ENCODE data around the gene CCDC149. TPM values are rescaled to one million over a fixed set of nuclear protein-coding genes. Genes with fewer than 3 reads are reported as not detected.

The CCDC149 gene
- total and polyA plus RNA-seq, 2 of the 13 experiments (the other 11 are each of a cell fraction or from before 2014, with no cell fraction given), result 0.44 to 0.95 TPM

GRCh38 chr4:24807611-24808010 lies 105.2 kb downstream of the CCDC149 start:
- H3K27ac ChIP-seq (ENCODE audit: extremely low read length, insufficient read depth, low read length), result no peak overlapping the region
- no peaks in the 10 kb centered on the region for H3K36me3 ChIP-seq (replicated peaks in 1 of 2; ENCODE audit: control insufficient read depth in 1 of 2, insufficient read depth in 2 of 2, low read length in 2 of 2)
- no peaks in the 10 kb centered on the region for H3K4me1 ChIP-seq (ENCODE audit: insufficient read depth, low read length)
- no peak for TF ChIP-seq ZNF460 (CRISPR knock-in tag; IDR thresholded peaks at IDR 0.05; ENCODE audit: borderline replicate concordance)
- no peak for TF ChIP-seq SKIL (CRISPR knock-in tag; IDR thresholded peaks at IDR 0.05; ENCODE audit: borderline replicate concordance)
- no peak for TF ChIP-seq STAG1 (CRISPR knock-in tag; IDR thresholded peaks at IDR 0.05)
- no peak for TF ChIP-seq SSRP1 (CRISPR knock-in tag; IDR thresholded peaks at IDR 0.05)
- TF ChIP-seq ZBTB7A (CRISPR knock-in tag; IDR thresholded peaks at IDR 0.05), result no peak
- no peak for TF ChIP-seq TERF1 (CRISPR knock-in tag; IDR thresholded peaks at IDR 0.05)
- TF ChIP-seq PRDM4 (CRISPR knock-in tag; IDR thresholded peaks at IDR 0.05; ENCODE audit: borderline replicate concordance), result no peak
- no peak for TF ChIP-seq ASH2L (IDR thresholded peaks at IDR 0.05; ENCODE audit: insufficient read length, low read depth, low read length)
- TF ChIP-seq TCF12 (IDR thresholded peaks at IDR 0.05), result no peak
- no peak for TF ChIP-seq TCF12 (CRISPR knock-in tag; IDR thresholded peaks at IDR 0.05)
- TF ChIP-seq MED13 (CRISPR knock-in tag; IDR thresholded peaks at IDR 0.05), result no peak
- TF ChIP-seq ZNF749 (CRISPR knock-in tag; IDR thresholded peaks at IDR 0.05; ENCODE audit: borderline replicate concordance), result no peak
- TF ChIP-seq ZNF800 (CRISPR knock-in tag; IDR thresholded peaks at IDR 0.05), result no peak
- TF ChIP-seq ZMAT5 (CRISPR knock-in tag; IDR thresholded peaks at IDR 0.05; ENCODE audit: borderline replicate concordance, low read depth), result no peak
- no peak for TF ChIP-seq MAFK (conservative IDR thresholded peaks at IDR 0.05 in 1 of 2, IDR thresholded peaks at IDR 0.05 in 1 of 2; ENCODE audit: low read length in 2 of 2)
- DNase-seq (ENCODE audit: low spot score) (no peak), ATAC-seq (no peak), FAIRE-seq (no peak)
- intact Hi-C loops (cut with micrococcal nuclease; ENCODE audit: unreplicated experiment), result no loop called here
- no TSS peak for BruUV-seq (replicated peaks)
- CTCF ChIA-PET (ENCODE audit: low intra/inter-chr PET ratio, low total read pairs), result no interaction called here
- H3K27me3 ChIP-seq (ENCODE audit: control insufficient read depth in 1 of 2, insufficient read depth in 2 of 2, low read length in 2 of 2), result peaks cover 0 to 11% of the 10 kb centered on the region in 2 experiments; a peak in 2 of 5 replicates
- no peak overlapping the region for H2AFZ ChIP-seq (ENCODE audit: low read length)
- WGBS (ENCODE audit: low lambda C conversion rate), result 0% methylated on average over 3 of the region's 5 CpGs
- H3K9ac ChIP-seq (ENCODE audit: insufficient read depth, low read depth, low read length), result no peak overlapping the region
- H4K20me1 ChIP-seq (ENCODE audit: insufficient read depth, low read length), result no peaks in the 10 kb centered on the region
- POLR2A ChIA-PET, result no interaction called here
- in situ Hi-C loops (cut with HindIII; ENCODE audit: extremely low pct_ligation_motif_present, low pct_unique_long_range_greater_than_20kb), result no loop called here
- no peaks in the 10 kb centered on the region for H3K79me2 ChIP-seq (ENCODE audit: insufficient read depth, low read length)
- H3K9me3 ChIP-seq (ENCODE audit: low read length), result no peaks in the 10 kb centered on the region
- H3K4me3 ChIP-seq (replicated peaks in 1 of 3; ENCODE audit: insufficient read depth in 1 of 3, low read depth in 2 of 3, low read length in 3 of 3), result no peak overlapping the region
- no peak overlapping the region for H3K4me2 ChIP-seq (ENCODE audit: low read depth, low read length)

Measured in HepG2 (cell line).